GM19238 (cell line): ENCODE data around the gene RABGAP1L.

Source experiments
- DNase-seq: peaks from one replicate; pipeline ENCODE4 v3.0.0; 2011; ENCODE audit warnings: low spot score; ENCODE audit not compliant: insufficient read length

The RABGAP1L gene

DNA sequence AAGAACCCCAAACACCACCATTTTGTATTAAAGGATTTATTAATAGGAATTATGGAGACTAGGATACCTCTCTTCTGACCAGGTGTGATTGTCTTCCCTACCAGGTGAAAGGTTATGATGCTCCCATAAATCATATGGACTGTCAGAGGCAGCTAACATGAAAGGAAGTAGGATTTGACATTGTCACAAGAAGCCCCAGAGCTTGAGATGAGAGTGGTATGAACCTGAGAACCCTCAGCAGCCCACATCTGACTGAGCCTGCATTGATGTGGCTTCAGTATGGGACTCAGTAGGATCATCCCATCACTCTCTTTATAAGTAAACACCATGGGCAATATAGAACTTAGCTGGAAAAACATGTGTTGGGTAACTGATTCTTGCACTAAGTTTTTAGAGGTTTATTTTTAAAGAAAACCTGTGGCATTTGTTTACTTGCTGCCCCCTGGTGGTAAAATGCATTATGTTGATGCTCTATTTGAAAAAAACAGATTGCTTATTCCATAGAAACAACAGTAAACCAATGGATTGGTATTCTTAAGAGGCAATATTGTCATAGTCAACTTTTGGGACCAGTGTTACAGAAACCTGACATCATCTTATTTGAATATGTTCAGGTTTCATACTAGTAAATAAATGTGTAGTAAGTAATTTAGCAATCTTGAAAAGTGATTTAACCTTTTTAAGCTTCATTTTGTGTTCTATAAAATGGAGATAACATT, 823.8 kb downstream of the RABGAP1L start:
- no peak for DNase-seq

- no peak for DNase-seq
Observed at GRCh38 chr1:174984952-174985351, 825.6 kb downstream of the RABGAP1L start.

DNA sequence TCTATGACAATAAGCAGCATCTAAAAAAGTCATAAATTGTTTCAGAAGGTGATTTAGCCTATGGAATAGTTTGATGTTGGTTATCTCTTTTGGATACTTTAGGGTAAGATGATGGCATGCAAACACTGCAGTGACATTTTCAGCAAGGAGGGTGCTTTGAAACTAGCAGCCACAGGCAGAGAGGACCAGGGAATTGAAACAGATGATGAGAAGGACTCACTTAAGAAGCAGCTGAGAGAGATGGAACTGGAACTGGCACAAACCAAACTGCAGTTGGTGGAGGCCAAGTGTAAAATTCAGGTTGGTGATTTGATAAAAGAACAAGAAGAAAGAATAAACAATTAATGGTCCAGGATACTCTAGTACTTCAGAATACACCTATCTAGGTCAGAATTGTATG, 829.2 kb downstream of the RABGAP1L start:
- DNase-seq = no peak

GRCh38 chr1:174988986-174989385, 829.7 kb downstream of the RABGAP1L start:
- no peak for DNase-seq

GRCh38 chr1:174989536-174990220, 830.4 kb downstream of the RABGAP1L start:
- DNase-seq = no peak

DNA sequence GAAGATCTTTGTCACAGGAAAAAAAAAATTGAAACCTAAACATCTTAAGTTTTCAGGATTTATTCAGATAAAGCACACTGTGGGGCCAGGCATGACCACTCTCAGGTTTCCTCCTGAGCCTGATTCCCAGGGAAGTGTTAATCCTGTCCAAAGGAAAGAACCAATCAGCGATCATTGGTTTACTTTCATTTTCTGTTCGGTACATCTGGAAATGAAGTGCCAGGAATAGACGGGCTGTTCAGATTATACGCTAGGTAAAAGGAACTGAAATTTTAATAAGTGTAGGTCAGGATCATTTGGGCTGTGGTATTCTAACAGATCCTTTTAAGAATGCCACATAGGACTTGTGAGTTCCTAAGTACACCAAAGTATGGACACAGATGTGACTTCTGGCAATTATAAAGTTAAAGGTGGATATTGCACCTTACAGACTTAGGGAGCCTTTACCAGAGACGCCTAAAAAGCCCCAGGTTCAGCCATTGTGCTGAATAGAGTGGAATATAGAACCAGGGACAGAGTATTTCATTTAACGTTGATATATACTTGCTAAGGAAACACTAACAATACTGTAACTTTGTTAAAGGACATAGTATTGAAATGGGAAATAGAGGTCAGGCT, 831.2 kb downstream of the RABGAP1L start:
- DNase-seq = no peak

DNA sequence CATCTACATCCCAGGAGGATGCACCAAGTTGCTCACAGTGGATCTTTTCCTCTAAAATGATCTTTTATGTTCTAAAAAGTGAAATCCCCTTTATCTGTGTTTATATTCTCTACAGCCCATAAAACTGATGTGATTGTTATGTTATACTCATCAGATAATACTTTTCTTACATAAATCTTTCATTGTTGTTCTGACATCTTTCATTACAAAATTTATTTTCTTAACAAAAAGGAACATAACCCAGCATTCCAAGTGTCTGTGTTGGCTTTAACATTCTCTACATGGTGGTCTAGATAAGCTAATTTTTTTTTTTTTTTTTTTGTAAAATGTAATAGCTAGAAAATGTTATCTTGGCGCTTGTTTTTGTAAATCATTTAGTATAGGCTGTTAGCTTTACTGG, 832.2 kb downstream of the RABGAP1L start:
- no peak for DNase-seq

DNA sequence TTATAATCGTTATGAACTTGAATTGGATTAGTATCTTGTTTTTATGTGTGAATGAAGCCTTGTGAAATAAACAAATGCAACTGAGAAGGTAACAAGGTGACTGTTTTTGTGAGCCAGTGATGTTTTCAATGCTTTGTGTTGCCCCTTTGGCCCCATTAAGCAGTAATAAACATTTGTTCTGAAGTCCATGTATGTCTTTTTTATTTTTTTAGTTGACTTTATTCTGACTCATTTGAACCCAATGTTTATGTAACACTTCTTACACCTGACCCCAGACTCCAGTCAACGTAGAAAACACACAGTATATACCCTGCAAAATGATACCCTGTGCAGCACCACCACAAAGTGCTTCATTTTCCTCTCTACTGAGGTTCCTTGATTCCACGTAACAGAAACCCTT, 835.8 kb downstream of the RABGAP1L start:
- no peak for DNase-seq

DNA sequence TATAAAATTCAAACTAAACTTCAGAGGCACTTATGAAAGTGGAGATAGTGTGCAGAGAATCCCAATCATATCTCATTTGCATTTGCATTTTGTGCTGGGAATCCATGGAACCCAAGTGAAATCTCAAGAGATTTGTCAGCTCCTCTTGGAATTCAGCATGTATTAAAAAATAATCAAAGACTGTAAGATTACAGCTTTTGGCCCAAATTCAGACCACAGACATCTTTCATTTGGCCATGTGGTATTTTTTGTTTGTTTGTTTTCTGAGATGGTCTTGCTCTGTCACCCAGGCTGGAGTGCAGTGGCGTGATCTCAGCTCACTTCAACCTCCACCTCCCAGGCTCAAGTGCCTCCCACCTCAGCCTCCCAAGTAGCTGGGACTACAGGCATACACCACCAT, 836.6 kb downstream of the RABGAP1L start:
- DNase-seq = no peak

- no peak for DNase-seq
Observed at GRCh38 chr1:174996476-174996875, 837.2 kb downstream of the RABGAP1L start.

GRCh38 chr1:174997041-174997440, 837.7 kb downstream of the RABGAP1L start:
- no peak for DNase-seq

DNA sequence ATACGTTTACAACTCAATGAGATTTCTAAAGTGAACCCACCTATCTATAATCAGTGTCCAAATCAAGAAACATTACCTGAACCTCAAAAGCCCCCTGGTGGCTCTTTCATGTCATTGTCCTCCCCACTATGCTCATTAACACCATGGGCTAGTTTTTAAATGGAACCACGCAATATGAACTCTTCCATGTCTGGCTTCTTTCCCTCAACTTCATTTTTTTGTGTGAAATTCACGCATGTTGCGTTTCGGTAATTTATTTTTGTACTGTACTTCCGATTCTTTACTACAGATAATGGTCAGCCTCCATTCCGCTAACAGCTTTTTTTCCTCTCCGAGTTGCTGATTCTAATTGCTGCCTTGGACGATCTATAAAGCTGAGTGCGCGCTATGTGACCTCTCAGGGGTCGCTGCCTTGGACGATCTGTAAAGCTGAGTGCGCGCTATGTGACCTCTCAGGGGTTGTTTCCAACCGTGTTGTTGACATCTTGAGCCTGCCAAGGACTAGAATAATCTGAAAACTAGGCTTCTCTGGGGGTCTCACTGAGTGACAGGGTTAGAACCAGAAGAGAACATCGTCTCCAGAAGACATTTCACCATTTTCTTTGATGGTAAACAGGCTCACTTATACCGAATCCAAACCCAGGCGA, 839.4 kb downstream of the RABGAP1L start:
- no peak for DNase-seq

DNA sequence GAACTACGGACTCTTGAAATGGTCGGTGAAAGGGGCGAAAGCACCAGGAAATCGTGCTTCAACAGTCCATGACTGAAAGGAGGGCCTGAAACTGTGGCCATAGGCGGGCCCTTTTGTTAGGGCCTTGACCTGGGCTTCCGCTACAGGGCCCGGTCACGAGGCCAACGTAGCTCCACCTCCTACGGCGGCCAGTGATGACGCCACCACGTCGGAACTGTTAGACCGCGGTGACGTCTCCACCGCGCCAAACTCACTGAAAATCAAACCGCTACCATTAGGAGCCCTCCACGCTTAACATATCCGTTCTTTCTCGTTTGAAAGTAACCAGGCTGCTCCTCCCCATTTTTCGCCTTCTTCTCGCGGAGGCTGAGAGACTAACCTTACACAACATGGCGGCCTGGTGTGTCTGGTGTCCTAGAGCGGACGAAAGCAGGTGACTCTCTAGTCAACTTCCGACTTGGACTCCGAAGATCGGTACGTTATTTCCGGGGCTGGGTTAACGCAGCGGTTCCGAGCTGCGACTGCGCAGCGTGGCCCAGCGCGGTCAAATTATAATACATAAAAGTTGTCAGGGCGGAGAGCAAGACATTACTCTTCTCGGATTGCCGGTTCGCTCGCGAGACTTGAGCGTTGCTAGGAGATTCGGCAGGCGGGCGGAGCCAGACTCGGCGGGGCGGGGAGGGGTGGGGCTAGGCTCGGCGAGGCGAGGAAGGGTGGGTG, 840.1 kb downstream of the RABGAP1L start:
- DNase-seq = peak; percentile 67

GRCh38 chr1:174999936-175000696, 840.8 kb downstream of the RABGAP1L start, which contains the start of gene CACYBP:
Gene CACYBP (plus strand): TSS chr1:174999947. CDS start chr1:175000181, 234 bp downstream.
- DNase-seq = no peak

DNA sequence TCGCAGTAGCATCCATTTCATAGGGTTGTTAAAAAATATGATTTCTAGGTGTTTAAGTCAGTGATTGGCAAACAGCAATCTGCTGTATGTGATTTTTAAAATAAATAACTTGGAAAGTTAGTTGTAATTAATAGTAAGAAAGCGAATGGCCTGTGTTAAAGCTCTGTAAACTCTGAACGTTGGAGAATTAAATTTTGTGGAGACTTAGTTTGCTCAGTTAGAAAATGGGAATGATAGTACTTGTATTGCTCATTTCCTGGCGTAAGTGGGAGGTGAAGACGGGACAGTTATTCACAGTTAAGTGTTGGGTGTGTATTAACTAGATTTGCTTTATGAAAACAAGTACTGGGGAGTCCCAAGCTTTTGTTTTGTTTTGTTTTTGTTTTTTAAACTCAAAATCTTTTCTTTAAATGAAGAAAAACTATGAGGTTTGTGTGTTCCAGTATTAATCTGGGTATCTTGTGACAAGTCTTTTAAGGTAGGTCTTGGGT, 841.4 kb downstream of the RABGAP1L start:
- DNase-seq = no peak

- no peak for DNase-seq
Observed at GRCh38 chr1:175002910-175003517, 843.7 kb downstream of the RABGAP1L start.

DNA sequence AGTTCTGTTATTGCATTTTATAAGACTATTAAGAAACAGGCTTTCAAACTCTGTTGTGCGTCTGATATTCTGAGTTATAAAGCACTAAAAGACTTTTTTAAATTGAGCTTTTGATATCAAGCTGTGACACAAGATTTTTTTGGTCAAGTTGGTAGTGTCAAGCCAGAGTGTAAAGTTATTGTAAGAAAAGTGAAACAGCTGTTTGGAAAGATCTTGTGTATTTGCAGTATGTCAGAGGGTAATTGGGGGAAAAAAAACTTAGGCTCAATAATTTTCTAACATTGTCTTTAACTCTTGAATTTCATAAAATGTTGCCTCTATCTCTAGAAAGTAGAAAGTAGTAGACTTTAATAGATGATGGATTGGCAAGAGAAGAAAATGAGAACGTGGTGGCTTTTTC, 844.2 kb downstream of the RABGAP1L start:
- DNase-seq = no peak

DNA sequence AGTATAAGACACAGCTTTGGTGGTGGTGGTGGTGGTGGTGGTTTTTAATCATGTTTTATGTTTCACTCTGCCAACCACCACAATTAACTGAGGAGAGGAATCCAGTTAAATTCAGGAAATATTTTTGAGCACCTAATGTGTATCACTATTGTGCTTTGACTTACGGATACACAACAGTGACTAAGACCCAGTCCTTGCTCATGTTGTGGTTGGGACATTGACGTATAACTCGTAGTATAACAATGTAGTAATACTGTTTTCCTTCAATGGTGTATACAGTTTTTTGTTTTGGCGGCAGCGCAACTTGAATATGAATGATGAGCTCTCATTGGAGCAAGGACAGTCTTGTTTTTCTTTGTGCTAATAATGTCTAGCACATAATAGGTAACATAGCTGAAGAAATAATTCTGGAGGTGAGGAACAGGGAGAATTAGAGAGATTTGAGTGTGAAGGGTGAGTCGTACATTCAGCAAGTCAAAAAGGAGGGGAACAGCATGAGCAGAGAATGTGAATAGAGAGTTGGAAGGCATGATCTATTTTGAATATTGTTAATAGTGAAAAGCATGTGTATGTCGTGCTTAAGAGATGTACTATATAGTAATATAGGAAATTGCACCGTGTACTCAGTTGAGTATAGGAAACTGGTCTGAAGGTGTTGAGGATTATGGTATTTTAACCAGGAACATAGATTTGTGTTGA, 845.9 kb downstream of the RABGAP1L start:
- no peak for DNase-seq

DNA sequence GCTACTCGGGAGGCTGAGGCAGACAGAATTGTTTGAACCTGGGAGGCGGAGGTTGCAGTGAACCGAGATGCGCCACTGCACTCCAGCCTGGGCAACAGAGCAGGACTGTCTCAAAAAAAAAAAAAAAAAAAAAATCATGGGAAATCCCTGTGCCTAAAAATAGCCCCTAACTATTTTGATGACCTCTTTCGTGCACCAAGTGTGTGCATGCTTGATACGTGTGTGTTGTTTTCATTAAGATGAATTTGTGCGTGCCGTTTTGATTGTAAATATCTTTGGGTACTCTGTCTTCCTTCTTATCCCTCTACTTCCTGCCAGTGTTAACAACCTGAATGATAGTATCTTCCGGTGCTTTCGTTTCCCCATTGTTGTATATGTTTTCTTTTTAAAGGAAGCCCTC, 850.2 kb downstream of the RABGAP1L start:
- no peak for DNase-seq
